HG02759 (cell line): Measurements from ENCODE around the gene BCKDHA.
"Not testable (repeated sequence)": the region's sequence is repeated elsewhere in the genome, so short reads cannot be mapped to it uniquely, and the experiment has no call there.

Source experiments
- ATAC-seq: cut with Tn5 transposase; IDR thresholded peaks from one replicate; pipeline ENCODE4 v1.9.1; 2021; ENCODE audit warnings: mild to moderate bottlenecking, moderate library complexity; ENCODE audit not compliant: unreplicated experiment

The BCKDHA gene

GRCh38 chr19:41401483-41401882 is 3.9 kb downstream of the BCKDHA start:
- ATAC-seq = no peak

- ATAC-seq = no peak
These were observed 4.4 kb downstream of the BCKDHA start for GRCh38 chr19:41402010-41402409.

- ATAC-seq = no peak
These were observed 5.8 kb downstream of the BCKDHA start for GRCh38 chr19:41403181-41403970.

- no peak for ATAC-seq
These were observed 8.2 kb downstream of the BCKDHA start for GRCh38 chr19:41405776-41406175.

GRCh38 chr19:41407271-41407670 is 9.7 kb downstream of the BCKDHA start:
- ATAC-seq = no peak

GRCh38 chr19:41408256-41408655 is 10.6 kb downstream of the BCKDHA start:
- no peak for ATAC-seq

GRCh38 chr19:41408846-41409245 is 11.2 kb downstream of the BCKDHA start:
- not testable (repeated sequence) for ATAC-seq

GRCh38 chr19:41409288-41409687 is 11.7 kb downstream of the BCKDHA start:
- no peak for ATAC-seq

GRCh38 chr19:41410336-41411054 is 12.9 kb downstream of the BCKDHA start:
- ATAC-seq = no peak

- ATAC-seq = no peak
These were observed 13.7 kb downstream of the BCKDHA start for GRCh38 chr19:41411100-41411967.

GRCh38 chr19:41411968-41412265 is 14.3 kb downstream of the BCKDHA start:
- ATAC-seq = no peak

- ATAC-seq = no peak
These were observed 15.3 kb downstream of the BCKDHA start for GRCh38 chr19:41412953-41413352.

- no peak for ATAC-seq
These were observed 16.3 kb downstream of the BCKDHA start for GRCh38 chr19:41413947-41414346.

GRCh38 chr19:41414461-41414860 is 16.8 kb downstream of the BCKDHA start:
- ATAC-seq = no peak

GRCh38 chr19:41415154-41415571 is 17.5 kb downstream of the BCKDHA start:
- no peak for ATAC-seq

- ATAC-seq = no peak
These were observed 18.6 kb downstream of the BCKDHA start for GRCh38 chr19:41416194-41416674.

GRCh38 chr19:41420101-41420880 is 22.7 kb downstream of the BCKDHA start:
- no peak for ATAC-seq

- no peak for ATAC-seq
These were observed 23.7 kb downstream of the BCKDHA start for GRCh38 chr19:41421314-41421713.

- no peak for ATAC-seq
These were observed 24.4 kb downstream of the BCKDHA start for GRCh38 chr19:41421973-41422372.

- no peak for ATAC-seq
These were observed 24.8 kb downstream of the BCKDHA start for GRCh38 chr19:41422456-41422855.

GRCh38 chr19:41422955-41423354 is 25.3 kb downstream of the BCKDHA start:
- no peak for ATAC-seq
